GM21529 (cell line): ENCODE results near the gene METTL16.
"Not testable (repeated sequence)": the region's sequence is repeated elsewhere in the genome, so short reads cannot be mapped to it uniquely, and the experiment has no call there.

Experiments used
- ATAC-seq: cut with Tn5 transposase; IDR thresholded peaks from one replicate; pipeline ENCODE4 v1.9.1; 2021; ENCODE audit not compliant: unreplicated experiment

The METTL16 gene

GRCh38 chr17:2511462-2512369 lies at the start of gene METTL16:
Gene METTL16 (minus strand): TSS chr17:2511888. CDS start chr17:2502331, 9,557 bp downstream.
- peak; percentile 98 for ATAC-seq

GRCh38 chr17:2560658-2561057 lies 49.0 kb upstream of the METTL16 start:
- no peak for ATAC-seq

DNA sequence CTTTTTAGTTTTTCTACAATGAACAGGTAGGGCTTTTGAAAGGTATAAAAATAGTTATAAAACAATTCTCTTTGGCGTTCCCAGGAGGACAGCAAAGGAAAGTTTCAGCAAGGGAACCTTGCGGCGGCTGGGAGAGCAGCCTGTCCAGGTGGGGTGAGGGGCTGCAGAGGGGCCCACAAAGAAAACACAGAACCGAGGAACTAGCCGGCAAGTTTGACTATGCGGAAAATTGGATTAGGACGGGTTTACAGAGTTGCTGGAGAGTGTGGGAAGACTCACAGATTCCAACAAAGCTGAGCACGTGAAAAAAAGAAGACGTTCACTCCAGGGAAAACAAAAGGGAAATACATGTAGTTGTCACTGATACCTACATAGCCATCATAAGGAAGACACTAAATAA lies 40.2 kb upstream of the METTL16 start:
- ATAC-seq = no peak

GRCh38 chr17:2551493-2551892 lies 39.8 kb upstream of the METTL16 start:
- no peak for ATAC-seq

DNA sequence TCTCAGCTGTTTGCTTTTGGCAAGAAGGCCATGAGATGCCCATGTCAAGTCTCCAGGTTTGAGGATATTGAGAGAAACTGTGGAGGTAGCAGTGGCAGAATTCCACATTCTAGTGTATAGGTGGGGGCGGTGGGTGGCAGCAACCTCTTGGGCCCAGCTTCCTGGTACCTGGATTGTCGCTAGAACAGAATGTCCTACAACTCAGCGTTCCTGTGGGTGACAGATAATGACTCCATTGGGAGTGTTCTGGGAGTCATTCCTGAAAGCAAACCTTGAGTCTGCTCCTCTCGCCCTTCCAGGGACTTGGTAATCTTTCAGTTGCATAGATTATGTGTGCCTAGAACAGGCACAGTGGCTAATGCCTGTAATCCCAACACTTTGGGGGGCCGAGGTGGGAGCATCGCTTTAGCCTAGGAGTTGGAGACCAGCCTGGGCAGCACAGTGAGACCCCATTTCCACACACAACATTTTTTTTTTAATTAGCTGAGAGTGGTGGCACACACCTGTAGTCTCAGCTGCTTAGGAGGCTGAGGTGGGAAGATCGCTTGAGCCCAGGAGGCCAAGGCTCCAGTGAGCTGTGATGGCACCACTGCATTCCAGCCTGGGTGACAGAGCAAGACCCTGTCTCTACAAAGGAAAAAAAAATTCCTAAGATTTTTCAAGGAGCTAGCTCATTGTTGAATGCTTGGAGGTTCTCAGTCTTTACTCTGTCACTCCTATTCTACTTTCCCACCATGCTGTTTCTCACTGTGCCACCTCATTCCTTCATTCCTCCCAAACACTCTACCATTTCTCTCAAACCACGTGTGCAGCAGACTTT lies 37.9 kb upstream of the METTL16 start:
- ATAC-seq = no peak

DNA sequence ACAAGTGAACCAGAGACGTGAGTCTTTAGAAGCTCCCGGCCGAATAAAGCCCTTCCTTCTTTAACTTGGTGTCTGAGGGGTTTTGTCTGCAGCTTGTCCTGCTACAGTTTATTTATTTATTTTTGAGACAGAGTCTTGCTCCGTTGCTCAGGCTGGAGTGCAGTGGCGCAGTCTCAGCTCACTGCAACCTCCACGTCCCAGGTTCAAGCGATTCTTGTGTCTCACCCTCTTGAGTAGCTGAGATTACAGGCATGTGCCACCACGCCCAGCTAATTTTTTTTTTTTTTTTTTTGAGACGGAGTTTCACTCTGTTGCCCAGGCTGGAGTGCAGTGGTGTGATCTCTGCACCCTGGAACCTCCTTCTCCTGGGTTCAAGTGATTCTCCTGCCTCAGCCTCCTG lies 36.3 kb upstream of the METTL16 start:
- ATAC-seq = not testable (repeated sequence)

DNA sequence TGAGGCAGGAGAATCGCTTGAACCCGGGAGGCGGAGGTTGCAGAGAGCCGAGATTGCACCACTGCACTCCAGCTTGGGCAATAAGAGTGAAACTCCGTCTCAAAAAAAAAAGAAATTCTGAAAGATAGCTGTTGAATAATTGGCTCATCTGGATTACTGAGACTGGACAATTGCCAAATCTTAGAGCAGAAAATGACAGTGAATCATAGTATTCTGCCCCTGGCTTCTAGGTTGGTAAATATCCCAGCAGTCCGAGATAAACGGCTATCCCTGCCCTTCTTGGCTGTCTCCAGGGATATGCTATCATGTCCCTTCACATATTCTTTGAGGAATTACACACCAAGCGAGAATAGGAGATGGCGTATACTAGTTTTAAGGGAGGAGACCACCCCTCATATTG lies 35.5 kb upstream of the METTL16 start:
- no peak for ATAC-seq

DNA sequence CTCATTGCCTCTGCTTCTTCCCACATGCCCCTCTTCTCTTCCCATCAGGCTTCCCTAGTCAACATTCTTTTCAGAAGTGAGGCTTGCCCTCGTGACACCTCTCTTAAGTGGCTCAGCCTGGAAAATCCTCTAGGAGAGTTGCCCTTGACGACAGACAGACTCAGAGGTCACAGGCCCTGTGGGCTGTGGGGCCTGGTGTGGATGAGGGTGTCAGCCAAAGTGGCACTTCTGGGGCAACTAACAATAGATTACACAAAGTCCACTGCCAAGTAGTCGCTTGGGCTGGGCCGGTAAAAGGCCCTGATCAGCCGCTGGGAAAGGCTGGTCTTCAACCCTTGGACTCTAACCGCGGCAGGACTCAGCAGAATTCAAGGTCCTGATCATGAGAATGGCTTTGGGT lies 33.7 kb upstream of the METTL16 start:
- no peak for ATAC-seq

- no peak for ATAC-seq
Observed at GRCh38 chr17:2542456-2542855, 30.8 kb upstream of the METTL16 start.

DNA sequence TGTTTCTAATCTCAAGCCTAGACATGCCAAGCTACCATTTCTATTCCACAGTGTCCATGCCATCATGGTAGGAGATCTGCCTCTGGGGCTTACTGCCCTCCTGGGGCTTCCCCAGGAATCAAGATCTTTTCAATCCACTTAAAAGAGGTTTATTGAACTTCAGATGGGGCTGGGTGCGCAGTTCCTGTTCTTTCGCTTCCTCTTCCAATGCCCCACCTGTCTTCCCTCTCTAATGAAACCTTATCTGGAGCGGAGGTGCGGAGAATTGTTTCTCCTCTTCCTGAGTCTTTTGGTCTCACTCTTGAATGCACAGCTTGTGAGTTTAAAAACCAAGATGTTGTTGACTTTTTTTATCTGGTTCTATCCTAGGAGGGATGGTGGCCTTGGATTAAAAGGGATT lies 30.4 kb upstream of the METTL16 start:
- ATAC-seq = no peak

- not testable (repeated sequence) for ATAC-seq
Observed at GRCh38 chr17:2537579-2537978, 25.9 kb upstream of the METTL16 start.

DNA sequence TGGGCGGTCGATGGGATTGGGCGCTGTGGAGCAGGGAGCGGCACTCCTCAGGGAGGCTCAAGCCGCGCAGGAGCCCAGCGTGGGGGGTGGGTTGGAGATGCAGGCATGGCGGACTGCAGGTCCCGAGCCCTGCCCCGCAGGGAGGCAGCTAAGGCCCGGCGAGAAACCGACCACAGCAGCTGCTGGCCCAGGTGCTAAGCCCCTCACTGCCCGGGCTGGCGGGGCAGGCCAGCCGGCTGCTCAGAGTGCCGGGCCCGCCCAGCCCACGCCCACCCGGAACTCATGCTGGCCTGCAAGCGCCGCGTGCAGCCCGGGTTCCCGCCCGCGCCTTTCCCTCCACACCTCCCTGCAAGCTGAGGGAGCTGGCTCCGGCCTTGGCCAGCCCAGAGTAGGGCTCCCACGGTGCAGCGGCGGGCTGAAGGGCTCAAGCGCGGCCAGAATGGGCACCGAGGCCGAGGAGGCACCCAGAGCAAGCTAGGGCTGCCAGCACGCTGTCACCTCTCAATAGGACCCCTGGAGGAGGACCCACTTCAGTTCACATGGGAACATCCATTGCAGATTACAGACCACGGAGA lies 20.5 kb upstream of the METTL16 start:
- ATAC-seq = no peak

GRCh38 chr17:2531243-2531954 lies 19.7 kb upstream of the METTL16 start:
- not testable (repeated sequence) for ATAC-seq

- ATAC-seq = not testable (repeated sequence)
Observed at GRCh38 chr17:2521775-2522410, 10.2 kb upstream of the METTL16 start.

- ATAC-seq = no peak
Observed at GRCh38 chr17:2521257-2521656, 9.6 kb upstream of the METTL16 start.

DNA sequence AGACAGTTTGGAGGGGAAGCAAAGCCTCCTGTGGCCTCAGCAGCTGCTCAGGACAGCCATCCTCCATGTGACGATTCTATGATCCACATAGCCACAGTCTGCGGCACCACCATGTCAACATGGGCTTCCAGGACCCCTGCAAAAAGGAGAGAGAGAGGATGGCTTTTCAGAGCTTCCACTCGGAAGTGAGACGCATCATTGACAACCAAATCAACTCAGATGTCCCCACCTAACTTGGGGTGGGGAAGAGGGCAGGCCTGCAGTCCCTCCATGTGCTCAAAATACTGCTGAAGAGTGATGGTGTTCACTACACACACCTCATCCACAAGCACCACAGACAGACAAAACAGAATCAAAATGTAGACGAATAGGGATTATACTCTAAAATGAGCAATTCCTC lies 5.9 kb upstream of the METTL16 start:
- no peak for ATAC-seq

DNA sequence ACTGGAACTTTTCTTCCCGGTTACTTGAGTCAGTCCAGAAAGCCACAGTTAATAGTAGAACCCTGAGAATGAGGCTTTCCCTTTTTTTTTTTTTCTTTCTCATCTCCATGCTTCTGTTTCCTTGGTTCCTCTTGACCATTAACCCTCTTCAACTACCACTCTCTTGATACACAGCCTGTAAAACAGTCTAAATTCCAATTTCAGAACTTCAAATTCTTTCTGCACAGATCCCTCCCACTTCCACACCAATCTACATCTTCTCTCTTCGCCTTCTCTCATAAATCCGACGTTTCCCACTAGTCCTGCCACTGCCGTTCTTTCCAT lies 588 bp downstream of the METTL16 start:
- ATAC-seq = no peak

GRCh38 chr17:2510559-2510958 lies 1.1 kb downstream of the METTL16 start:
- no peak for ATAC-seq

- no peak for ATAC-seq
Observed at GRCh38 chr17:2508035-2508434, 3.7 kb downstream of the METTL16 start.

DNA sequence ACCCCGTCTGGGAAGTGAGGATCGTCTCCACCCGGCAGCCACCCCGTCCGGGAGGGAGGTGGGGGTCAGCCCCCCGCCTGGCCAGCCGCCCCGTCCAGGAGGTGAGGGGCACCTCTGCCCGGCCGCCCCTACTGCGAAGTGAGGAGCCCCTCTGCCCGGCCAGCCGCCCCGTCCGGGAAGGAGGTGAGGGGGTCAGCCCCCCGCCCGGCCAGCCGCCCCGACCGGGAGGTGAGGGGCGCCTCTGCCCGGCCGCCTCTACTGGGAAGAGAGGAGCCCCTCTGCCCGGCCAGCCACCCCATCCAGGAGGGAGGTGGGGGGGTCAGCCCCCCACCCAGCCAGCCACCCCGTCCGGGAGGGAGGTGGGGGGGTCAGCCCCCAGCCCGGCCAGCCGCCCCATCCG lies 4.7 kb downstream of the METTL16 start:
- not testable (repeated sequence) for ATAC-seq

GRCh38 chr17:2503627-2504026 lies 8.1 kb downstream of the METTL16 start:
- ATAC-seq = no peak
